Activated CD8-positive, alpha-beta memory T cell treated with anti-CD3 and anti-CD28 coated beads, Interleukin-2, amount 10 ng/mL, durations not matched to agents 7 days and 5 days (primary cell): ENCODE results near the gene ADGRD1. TPM values are rescaled to one million over a fixed set of nuclear protein-coding genes. Genes with fewer than 3 reads are reported as not detected.
"Not testable (repeated sequence)": the region's sequence is repeated elsewhere in the genome, so short reads cannot be mapped to it uniquely, and the experiment has no call there.

Experiments
- ATAC-seq: fragments of 150-1000 bp; cut with Tn5 transposase; one replicate; pipeline ENCODE4 v1.10.0; 2021; ENCODE audit warnings: moderate library complexity
- CTCF ChIA-PET: fragments of 350-600 bp; sonication (Branson Sonifier 250); formaldehyde crosslinking; loops from one replicate; lab custom pipeline; 2021; ENCODE audit warnings: antibody characterized with exemption; lab: Charles Lee
- DNase-seq: peaks from one replicate; pipeline ENCODE4 v3.0.0-alpha.2; 2020
- H3K27ac Mint-ChIP-seq: one replicate; pipeline ENCODE4 v1.8.0; 2021; ENCODE audit warnings: mild to moderate bottlenecking, mixed read lengths
- H3K27me3 Mint-ChIP-seq: one replicate; pipeline ENCODE4 v1.8.0; 2021; ENCODE audit warnings: mixed read lengths
- H3K36me3 Mint-ChIP-seq: one replicate; pipeline ENCODE4 v1.8.0; 2021; ENCODE audit warnings: mild to moderate bottlenecking, mixed read lengths
- H3K4me1 Mint-ChIP-seq: one replicate; pipeline ENCODE4 v1.8.0; 2021; ENCODE audit warnings: mixed read lengths
- H3K4me3 Mint-ChIP-seq: one replicate; pipeline ENCODE4 v1.8.0; 2021; ENCODE audit warnings: mild to moderate bottlenecking, moderate library complexity, mixed read lengths
- H3K9me3 Mint-ChIP-seq: one replicate; pipeline ENCODE4 v1.8.0; 2022; ENCODE audit warnings: low read depth, mixed read lengths
- total RNA-seq, 2 experiments: library from RNA; stranded (reverse); gene quantifications; one replicate each; pipeline ENCODE4 v1.2.3, GENCODE V29; 2021

The ADGRD1 gene
- total RNA-seq, 2 experiments from 2014 or later, result 0.23 to 2.2 TPM

- no peaks in the 10 kb centered on the region for H3K9me3 Mint-ChIP-seq
- H3K27ac Mint-ChIP-seq, result no peak overlapping the region
- DNase-seq (no peak), ATAC-seq (no peak)
- CTCF ChIA-PET, result no interaction called here
- H3K36me3 Mint-ChIP-seq, result no peaks in the 10 kb centered on the region
- H3K4me1 Mint-ChIP-seq, result no peaks in the 10 kb centered on the region
- no peak overlapping the region for H3K4me3 Mint-ChIP-seq
- peaks cover 18% of the 10 kb centered on the region for H3K27me3 Mint-ChIP-seq
These were observed 35.7 kb downstream of the ADGRD1 start for GRCh38 chr12:130989391-130989790.

- no peak overlapping the region for H3K27ac Mint-ChIP-seq
- no peaks in the 10 kb centered on the region for H3K36me3 Mint-ChIP-seq
- H3K9me3 Mint-ChIP-seq, result no peaks in the 10 kb centered on the region
- DNase-seq (no peak), ATAC-seq (no peak)
- no peaks in the 10 kb centered on the region for H3K4me1 Mint-ChIP-seq
- H3K4me3 Mint-ChIP-seq, result no peak overlapping the region
- peaks cover 18% of the 10 kb centered on the region for H3K27me3 Mint-ChIP-seq
- CTCF ChIA-PET, result no interaction called here
These were observed 36.3 kb downstream of the ADGRD1 start for GRCh38 chr12:130990034-130990433.

- H3K27me3 Mint-ChIP-seq, result peaks cover 18% of the 10 kb centered on the region
- H3K9me3 Mint-ChIP-seq, result no peaks in the 10 kb centered on the region
- CTCF ChIA-PET, result no interaction called here
- H3K4me3 Mint-ChIP-seq, result no peak overlapping the region
- no peak for DNase-seq
- no peak overlapping the region for H3K27ac Mint-ChIP-seq
- no peaks in the 10 kb centered on the region for H3K4me1 Mint-ChIP-seq
- ATAC-seq, result no peak
- H3K36me3 Mint-ChIP-seq, result no peaks in the 10 kb centered on the region
These were observed 38.7 kb downstream of the ADGRD1 start for GRCh38 chr12:130992448-130992847.

GRCh38 chr12:130992979-130993538 lies 39.4 kb downstream of the ADGRD1 start:
- DNase-seq (no peak), ATAC-seq (no peak)
- H3K27me3 Mint-ChIP-seq, result peaks cover 18% of the 10 kb centered on the region
- H3K4me1 Mint-ChIP-seq, result no peaks in the 10 kb centered on the region
- H3K4me3 Mint-ChIP-seq, result no peak overlapping the region
- no peak overlapping the region for H3K27ac Mint-ChIP-seq
- CTCF ChIA-PET, result no interaction called here
- H3K36me3 Mint-ChIP-seq, result no peaks in the 10 kb centered on the region
- H3K9me3 Mint-ChIP-seq, result no peaks in the 10 kb centered on the region

- ATAC-seq (no peak), DNase-seq (no peak)
- CTCF ChIA-PET, result no interaction called here
- Mint-ChIP-seq H3K4me1 (no peaks in the 10 kb centered on the region), H3K27ac (no peak overlapping the region), H3K27me3 (peaks cover 17% of the 10 kb centered on the region), H3K36me3 (no peaks in the 10 kb centered on the region), H3K9me3 (no peaks in the 10 kb centered on the region), H3K4me3 (no peak overlapping the region)
These were observed 40.3 kb downstream of the ADGRD1 start for GRCh38 chr12:130993759-130994670.

- Mint-ChIP-seq H3K4me3 (no peak overlapping the region), H3K4me1 (no peaks in the 10 kb centered on the region), H3K27me3 (peaks cover 14% of the 10 kb centered on the region), H3K36me3 (no peaks in the 10 kb centered on the region), H3K27ac (no peak overlapping the region), H3K9me3 (no peaks in the 10 kb centered on the region)
- ATAC-seq, result no peak
- CTCF ChIA-PET, result no interaction called here
- no peak for DNase-seq
These were observed 41.2 kb downstream of the ADGRD1 start for GRCh38 chr12:130994821-130995375.

GRCh38 chr12:130995386-130995969 lies 41.8 kb downstream of the ADGRD1 start:
- ATAC-seq, H3K27ac Mint-ChIP-seq, H3K36me3 Mint-ChIP-seq, H3K4me1 Mint-ChIP-seq, H3K4me3 Mint-ChIP-seq, CTCF ChIA-PET, DNase-seq, H3K9me3 Mint-ChIP-seq: not testable (repeated sequence)
- peaks cover 14% of the 10 kb centered on the region for H3K27me3 Mint-ChIP-seq

- CTCF ChIA-PET, result no interaction called here
- ATAC-seq, result no peak
These were observed 44.4 kb downstream of the ADGRD1 start for GRCh38 chr12:130998136-130998535.

GRCh38 chr12:131000000-131000486 lies 46.3 kb downstream of the ADGRD1 start:
- H3K4me3 Mint-ChIP-seq, result no peak overlapping the region
- no peak for ATAC-seq
- CTCF ChIA-PET, result no interaction called here

More at GRCh38 chr12:130998136-130998535, 44.4 kb downstream of the ADGRD1 start:
- no peaks in the 10 kb centered on the region for H3K36me3 Mint-ChIP-seq
- no peak for DNase-seq
- H3K27me3 Mint-ChIP-seq, result peaks cover 4% of the 10 kb centered on the region
- no peaks in the 10 kb centered on the region for H3K9me3 Mint-ChIP-seq
- no peak overlapping the region for H3K27ac Mint-ChIP-seq
- H3K4me3 Mint-ChIP-seq, result no peak overlapping the region
- no peaks in the 10 kb centered on the region for H3K4me1 Mint-ChIP-seq

GRCh38 chr12:131001493-131001892 lies 47.8 kb downstream of the ADGRD1 start:
- no peaks in the 10 kb centered on the region for H3K36me3 Mint-ChIP-seq
- H3K27me3 Mint-ChIP-seq, result no peaks in the 10 kb centered on the region
- DNase-seq, result no peak
- H3K4me3 Mint-ChIP-seq, result no peak overlapping the region
- CTCF ChIA-PET, result no interaction called here
- peaks cover 2% of the 10 kb centered on the region for H3K4me1 Mint-ChIP-seq
- ATAC-seq, result no peak
- H3K9me3 Mint-ChIP-seq, result no peaks in the 10 kb centered on the region
- H3K27ac Mint-ChIP-seq, result no peak overlapping the region

More at GRCh38 chr12:131000000-131000486, 46.3 kb downstream of the ADGRD1 start:
- Mint-ChIP-seq H3K4me1 (peaks cover 2% of the 10 kb centered on the region), H3K27me3 (no peaks in the 10 kb centered on the region), H3K9me3 (no peaks in the 10 kb centered on the region), H3K27ac (no peak overlapping the region), H3K36me3 (no peaks in the 10 kb centered on the region)
- DNase-seq, result no peak

GRCh38 chr12:131002216-131002631 lies 48.5 kb downstream of the ADGRD1 start:
- H3K4me3 Mint-ChIP-seq, result no peak overlapping the region
- ATAC-seq, result no peak

GRCh38 chr12:131003036-131003715 lies 49.5 kb downstream of the ADGRD1 start:
- CTCF ChIA-PET, result no interaction called here

More at GRCh38 chr12:131002216-131002631, 48.5 kb downstream of the ADGRD1 start:
- DNase-seq, result no peak
- Mint-ChIP-seq H3K27me3 (no peaks in the 10 kb centered on the region), H3K9me3 (no peaks in the 10 kb centered on the region), H3K4me1 (peaks cover 2% of the 10 kb centered on the region), H3K27ac (no peak overlapping the region), H3K36me3 (no peaks in the 10 kb centered on the region)
- CTCF ChIA-PET, result no interaction called here

GRCh38 chr12:131003716-131004045 lies 50.0 kb downstream of the ADGRD1 start:
- Mint-ChIP-seq H3K4me1 (peaks cover 2% of the 10 kb centered on the region), H3K4me3 (no peak overlapping the region), H3K36me3 (no peaks in the 10 kb centered on the region), H3K27ac (no peak overlapping the region), H3K27me3 (no peaks in the 10 kb centered on the region), H3K9me3 (no peaks in the 10 kb centered on the region)
- no peak for DNase-seq
- no peak for ATAC-seq
- CTCF ChIA-PET, result no interaction called here

More at GRCh38 chr12:131003036-131003715, 49.5 kb downstream of the ADGRD1 start:
- DNase-seq (no peak), ATAC-seq (no peak)
- Mint-ChIP-seq H3K27me3 (no peaks in the 10 kb centered on the region), H3K27ac (no peak overlapping the region), H3K9me3 (no peaks in the 10 kb centered on the region), H3K4me3 (no peak overlapping the region), H3K4me1 (peaks cover 2% of the 10 kb centered on the region), H3K36me3 (no peaks in the 10 kb centered on the region)
